PC-9 (cell line): ENCODE results near the gene PAQR7. TPM values are rescaled to one million over a fixed set of nuclear protein-coding genes. Genes with fewer than 3 reads are reported as not detected.

Experiments used
- BruUV-seq: library from RNA; stranded (reverse); fragments of 400-500 nt; replicated peaks from 2 replicates; lab custom pipeline; 2021; lab: Mats Ljungman, UMichigan
- CTCF ChIA-PET: fragments of 300-600 bp; sonication (Branson Sonifier 250); formaldehyde crosslinking; loops from one replicate; lab custom pipeline; 2022; ENCODE audit warnings: antibody characterized with exemption; lab: Charles Lee
- POLR2A ChIA-PET: fragments of 300-600 bp; sonication (Branson Sonifier 250); formaldehyde crosslinking; loops from one replicate; lab custom pipeline; 2022; ENCODE audit warnings: antibody characterized with exemption; ENCODE audit not compliant: unreplicated experiment; lab: Charles Lee
- DNase-seq, 2 experiments: peaks; one replicate each; pipeline versions ENCODE4 v3.0.0 to v3.0.0-alpha.2; 2015 to 2022; ENCODE audit warnings: mixed read lengths in 1 of 2
- H2AFZ ChIP-seq: fragments of 200-600 bp; sonication (generic); 2 replicates; pipeline ENCODE4 v1.8.1; 2017; ENCODE audit warnings: antibody characterized with exemption
- H3F3A ChIP-seq: fragments of 200-600 bp; sonication (generic); 2 replicates; pipeline ENCODE4 v1.8.1; 2017; ENCODE audit warnings: antibody characterized with exemption, mild to moderate bottlenecking, low read depth; ENCODE audit not compliant: insufficient read depth
- H3K27ac ChIP-seq: fragments of 200-600 bp; sonication (generic); 2 replicates; pipeline ENCODE4 v1.6.1; 2016; ENCODE audit warnings: mixed run types
- H3K27me3 ChIP-seq: fragments of 200-600 bp; sonication (generic); 2 replicates; pipeline ENCODE4 v1.6.1; 2016; ENCODE audit warnings: low read depth, mixed run types; ENCODE audit not compliant: insufficient read depth
- H3K36me3 ChIP-seq: fragments of 200-600 bp; sonication (generic); 2 replicates; pipeline ENCODE4 v1.6.1; 2016; ENCODE audit warnings: low read depth, mixed run types
- H3K4me1 ChIP-seq: fragments of 200-600 bp; sonication (generic); replicated peaks from 2 replicates; pipeline ENCODE4 v1.6.1; 2016; ENCODE audit warnings: mixed run types; ENCODE audit not compliant: insufficient read depth
- H3K4me2 ChIP-seq: fragments of 200-600 bp; sonication (generic); 2 replicates; pipeline ENCODE4 v1.6.1; 2017; ENCODE audit warnings: mixed run types
- H3K4me3 ChIP-seq: fragments of 200-600 bp; sonication (generic); 2 replicates; pipeline ENCODE4 v1.6.1; 2016; ENCODE audit warnings: mixed run types
- H3K79me2 ChIP-seq: fragments of 200-600 bp; sonication (generic); 2 replicates; pipeline ENCODE4 v1.6.1; 2017; ENCODE audit warnings: low read depth, mixed run types
- H3K9me2 ChIP-seq: fragments of 200-600 bp; sonication (generic); 2 replicates; pipeline ENCODE4 v1.8.1; 2017; ENCODE audit warnings: mild to moderate bottlenecking; ENCODE audit not compliant: insufficient read depth
- H3K9me3 ChIP-seq: fragments of 200-600 bp; sonication (generic); 2 replicates; pipeline ENCODE4 v1.8.1; 2016; ENCODE audit warnings: low read depth; ENCODE audit not compliant: insufficient read depth
- H4K20me1 ChIP-seq: fragments of 200-600 bp; sonication (generic); 2 replicates; pipeline ENCODE4 v1.8.1; 2017; ENCODE audit not compliant: insufficient read depth
- EZH2 ChIP-seq: fragments of 200-600 bp; sonication (generic); IDR thresholded peaks from 2 replicates; pipeline ENCODE4 v1.8.0; 2017; ENCODE audit warnings: antibody characterized with exemption, low read depth
- intact Hi-C: fragments of 100-400 bp; cut with micrococcal nuclease; formaldehyde crosslinking; loops from one replicate; pipeline ENCODE4 v1.10.0; 2022; ENCODE audit not compliant: unreplicated experiment
- total RNA-seq: library from RNA; stranded (reverse); gene quantifications from 2 replicates; pipeline ENCODE4 v1.2.3, GENCODE V29; 2021
- TF ChIP-seq, protein P1 (sequence below): fragments of 200-600 bp; sonication (generic); conservative IDR thresholded peaks from 2 replicates; pipeline ENCODE4 v1.6.1; 2017; ENCODE audit warnings: mixed run types, antibody characterized with exemption, mild to moderate bottlenecking, moderate library complexity

Gene PAQR7
- total RNA-seq, 1 experiment from 2014 or later = 34.0 TPM

DNA sequence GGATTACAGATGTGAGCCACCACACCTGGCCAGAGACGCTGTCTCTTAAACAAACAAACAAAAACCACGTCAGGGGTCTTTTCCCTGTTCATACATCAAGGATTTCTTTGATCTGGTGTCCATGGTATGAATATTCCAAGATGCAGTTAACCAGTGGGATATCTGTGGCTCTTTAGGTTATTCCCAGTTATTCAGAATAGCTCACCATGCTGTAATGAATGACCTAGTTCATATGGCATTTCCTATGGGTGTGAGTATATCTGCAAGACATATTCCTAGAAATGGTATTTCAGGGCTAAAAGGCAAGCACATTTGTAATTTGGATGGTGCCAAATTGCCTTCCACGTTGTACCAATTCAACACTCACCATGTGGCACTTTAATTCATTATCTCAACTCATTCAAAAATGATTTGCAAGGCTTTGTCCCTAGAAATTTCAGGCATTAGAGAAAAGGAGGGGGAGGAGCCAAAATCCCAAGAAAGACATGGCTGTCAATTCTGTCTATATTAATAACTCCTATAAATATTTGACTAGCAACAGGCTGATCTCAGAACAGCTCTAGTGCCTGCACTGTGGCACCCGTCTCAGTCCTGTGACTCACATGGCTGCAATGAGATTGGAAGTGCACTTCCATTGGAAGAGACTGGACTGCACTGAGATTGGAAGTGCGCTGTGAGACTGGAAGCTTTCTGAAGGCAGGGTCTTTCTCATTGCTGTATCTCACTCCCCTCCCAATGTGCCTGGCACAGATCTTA lies 36.7 kb upstream of the PAQR7 start:
- POLR2A ChIA-PET = interaction anchor here (0.5 to 0.6 kb wide), 2 partner anchors 9 to 14 kb away, joined by 4 to 8 read pairs; no protein-coding TSS in a partner anchor
- no peaks in the 10 kb centered on the region for H3K36me3 ChIP-seq
- H3K27ac ChIP-seq = no peak overlapping the region
- H2AFZ ChIP-seq = no peak overlapping the region
- BruUV-seq = no TSS peak
- H4K20me1 ChIP-seq = no peaks in the 10 kb centered on the region
- no peak overlapping the region for H3K4me2 ChIP-seq
- no peaks in the 10 kb centered on the region for H3K79me2 ChIP-seq
- H3K9me2 ChIP-seq = no peaks in the 10 kb centered on the region
- DNase-seq = no peak
- H3K4me1 ChIP-seq = no peaks in the 10 kb centered on the region; the same call in 1 of the 2 replicates
- H3F3A ChIP-seq = no peaks in the 10 kb centered on the region
- H3K4me3 ChIP-seq = no peak overlapping the region
- no peaks in the 10 kb centered on the region for H3K9me3 ChIP-seq
- H3K27me3 ChIP-seq = no peaks in the 10 kb centered on the region
- TF ChIP-seq EZH2 = no peak
- TF ChIP-seq, protein P1, sequence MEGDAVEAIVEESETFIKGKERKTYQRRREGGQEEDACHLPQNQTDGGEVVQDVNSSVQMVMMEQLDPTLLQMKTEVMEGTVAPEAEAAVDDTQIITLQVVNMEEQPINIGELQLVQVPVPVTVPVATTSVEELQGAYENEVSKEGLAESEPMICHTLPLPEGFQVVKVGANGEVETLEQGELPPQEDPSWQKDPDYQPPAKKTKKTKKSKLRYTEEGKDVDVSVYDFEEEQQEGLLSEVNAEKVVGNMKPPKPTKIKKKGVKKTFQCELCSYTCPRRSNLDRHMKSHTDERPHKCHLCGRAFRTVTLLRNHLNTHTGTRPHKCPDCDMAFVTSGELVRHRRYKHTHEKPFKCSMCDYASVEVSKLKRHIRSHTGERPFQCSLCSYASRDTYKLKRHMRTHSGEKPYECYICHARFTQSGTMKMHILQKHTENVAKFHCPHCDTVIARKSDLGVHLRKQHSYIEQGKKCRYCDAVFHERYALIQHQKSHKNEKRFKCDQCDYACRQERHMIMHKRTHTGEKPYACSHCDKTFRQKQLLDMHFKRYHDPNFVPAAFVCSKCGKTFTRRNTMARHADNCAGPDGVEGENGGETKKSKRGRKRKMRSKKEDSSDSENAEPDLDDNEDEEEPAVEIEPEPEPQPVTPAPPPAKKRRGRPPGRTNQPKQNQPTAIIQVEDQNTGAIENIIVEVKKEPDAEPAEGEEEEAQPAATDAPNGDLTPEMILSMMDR = no peak
- intact Hi-C loops = no loop called here
- CTCF ChIA-PET = interaction anchor here (0.9 kb wide), 1 partner anchor 11 kb away, joined by 3 read pairs; no protein-coding TSS in a partner anchor

DNA sequence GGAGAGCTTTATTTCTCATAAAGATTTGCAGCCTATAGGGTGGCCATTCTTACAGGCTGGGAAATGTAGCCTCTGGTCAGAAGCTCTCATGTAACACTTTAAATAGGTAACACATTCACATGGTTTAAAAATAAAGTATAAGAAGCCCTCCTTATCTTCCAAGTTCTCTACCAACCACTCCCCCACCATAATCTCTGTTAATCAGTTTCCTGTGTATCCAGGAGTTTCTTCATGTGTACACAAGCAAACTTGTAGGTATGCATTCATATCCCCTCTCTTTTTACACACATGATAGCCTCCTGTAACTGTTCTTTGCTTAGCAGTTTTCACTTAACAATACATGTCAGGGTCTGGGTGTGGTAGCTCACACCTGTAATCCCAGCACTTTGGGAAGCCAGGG lies 35.7 kb upstream of the PAQR7 start:
- no peak for DNase-seq
- POLR2A ChIA-PET = no interaction called here

DNA sequence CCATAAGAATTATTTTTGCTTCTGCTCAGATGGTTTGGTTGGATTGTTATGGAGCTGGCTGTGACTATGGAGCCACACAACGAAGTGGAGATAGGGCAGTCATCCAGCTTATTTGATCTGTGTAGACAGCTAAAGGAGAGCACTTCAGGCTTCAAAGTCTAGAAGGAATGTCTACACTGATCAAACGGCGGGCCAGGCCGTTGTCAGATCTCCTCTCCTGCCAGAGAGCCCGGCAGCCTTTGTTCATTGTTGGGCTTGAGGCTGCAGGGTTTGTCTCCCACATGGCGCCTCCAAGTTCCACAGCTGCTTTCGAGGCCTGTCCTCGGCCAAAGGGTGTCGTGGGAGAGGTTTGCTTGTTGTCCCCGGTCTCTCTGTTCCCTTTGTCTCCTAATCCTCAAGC lies 33.5 kb upstream of the PAQR7 start:
- ChIA-PET POLR2A (interaction anchor here (0.6 kb wide), 1 partner anchor 16 kb away, joined by 5 read pairs; no protein-coding TSS in a partner anchor), CTCF (interaction anchor here (0.7 kb wide), 1 partner anchor 14 kb away, joined by 5 read pairs; no protein-coding TSS in a partner anchor)
- DNase-seq = no peak
- intact Hi-C loops = loop anchor here (5.0 kb wide), 1 partner anchor 87 kb away; no protein-coding TSS in a partner anchor
- no peaks in the 10 kb centered on the region for H3K9me3 ChIP-seq
- TF ChIP-seq EZH2 = no peak
- TF ChIP-seq, protein P1 = no peak
- H3K27me3 ChIP-seq = no peaks in the 10 kb centered on the region
- no peaks in the 10 kb centered on the region for H3K9me2 ChIP-seq
- no peak overlapping the region for H3K4me2 ChIP-seq
- BruUV-seq = no TSS peak
- no peak overlapping the region for H3K4me3 ChIP-seq
- H3K79me2 ChIP-seq = peaks cover 12% of the 10 kb centered on the region
- H2AFZ ChIP-seq = no peak overlapping the region
- no peak overlapping the region for H3K27ac ChIP-seq
- H3K36me3 ChIP-seq = no peaks in the 10 kb centered on the region
- no peaks in the 10 kb centered on the region; the same call in 1 of the 2 replicates for H4K20me1 ChIP-seq
- H3K4me1 ChIP-seq = peaks cover 10% of the 10 kb centered on the region
- peaks cover 6% of the 10 kb centered on the region; the same call in 1 of the 2 replicates for H3F3A ChIP-seq

More for the DNA sequence above, 35.7 kb upstream of the PAQR7 start:
- H3K36me3 ChIP-seq = no peaks in the 10 kb centered on the region
- H3K79me2 ChIP-seq = no peaks in the 10 kb centered on the region
- no peaks in the 10 kb centered on the region for H3K9me3 ChIP-seq
- TF ChIP-seq EZH2 = no peak
- TF ChIP-seq, protein P1 = no peak
- intact Hi-C loops = no loop called here
- no peaks in the 10 kb centered on the region; the same call in 1 of the 2 replicates for H3K4me1 ChIP-seq
- CTCF ChIA-PET = no interaction called here
- H2AFZ ChIP-seq = no peak overlapping the region
- H3K4me2 ChIP-seq = no peak overlapping the region
- no peaks in the 10 kb centered on the region for H3K27me3 ChIP-seq
- no TSS peak for BruUV-seq
- H3F3A ChIP-seq = no peaks in the 10 kb centered on the region
- no peak overlapping the region for H3K4me3 ChIP-seq
- no peaks in the 10 kb centered on the region for H3K9me2 ChIP-seq
- H3K27ac ChIP-seq = no peak overlapping the region
- no peaks in the 10 kb centered on the region for H4K20me1 ChIP-seq
